HepG2 (cell line): Measurements from ENCODE around the gene GLE1. TPM values are rescaled to one million over a fixed set of nuclear protein-coding genes. Genes with fewer than 3 reads are reported as not detected.

ENCODE experiments used
- GATAD1 ChIP-seq: IDR thresholded peaks from 2 replicates; pipeline ENCODE4 v1.6.1; 2016; ENCODE audit warnings: missing genetic modification reagents, missing compliant biosample characterization
- GLMP ChIP-seq: sonication (generic); formaldehyde crosslinking; IDR thresholded peaks from 2 replicates; pipeline ENCODE4 v1.9.0; 2021; ENCODE audit warnings: missing genetic modification reagents, mild to moderate bottlenecking, borderline replicate concordance
- IKZF1 ChIP-seq: fragments of 450-650 bp; IDR thresholded peaks from 2 replicates; pipeline ENCODE4 v1.7.1; 2016
- RFX3 ChIP-seq: IDR thresholded peaks from 2 replicates; pipeline ENCODE4 v1.6.1; 2016; ENCODE audit warnings: missing biosample characterization, missing genetic modification reagents
- RFXAP ChIP-seq: sonication (generic); formaldehyde crosslinking; IDR thresholded peaks from 2 replicates; pipeline ENCODE4 v1.4.0; 2020; ENCODE audit warnings: missing genetic modification reagents, borderline replicate concordance
- RNF219 ChIP-seq: sonication (generic); formaldehyde crosslinking; IDR thresholded peaks from 2 replicates; pipeline ENCODE4 v1.5.0; 2020; ENCODE audit warnings: mild to moderate bottlenecking, missing genetic modification reagents
- SRSF1 ChIP-seq: fragments of 200-400 bp; formaldehyde crosslinking; optimal IDR thresholded peaks from 2 replicates; pipeline ENCODE3; 2017; ENCODE audit warnings: mild to moderate bottlenecking, low read depth, low read length, moderate library complexity
- TRIM24 ChIP-seq: sonication (generic); formaldehyde crosslinking; IDR thresholded peaks from 2 replicates; pipeline ENCODE4 v1.8.0; 2022; ENCODE audit warnings: mild to moderate bottlenecking, missing genetic modification reagents
- U2AF2 ChIP-seq: fragments of 200-400 bp; formaldehyde crosslinking; IDR thresholded peaks from 2 replicates; pipeline ENCODE4 v1.6.1; 2017; ENCODE audit warnings: low read depth, mild to moderate bottlenecking, low read length
- ZFP91 ChIP-seq: sonication (generic); formaldehyde crosslinking; IDR thresholded peaks from 2 replicates; pipeline ENCODE4 v1.9.0; 2022; ENCODE audit warnings: missing genetic modification reagents, mild to moderate bottlenecking, borderline replicate concordance
- ZHX1 ChIP-seq: sonication (generic); formaldehyde crosslinking; IDR thresholded peaks from 2 replicates; pipeline ENCODE4 v1.8.1; 2022; ENCODE audit warnings: low read depth, mild to moderate bottlenecking, missing genetic modification reagents
- ZNF281 ChIP-seq: sonication (generic); formaldehyde crosslinking; IDR thresholded peaks from 2 replicates; pipeline ENCODE4 v1.4.0; 2020; ENCODE audit warnings: missing genetic modification reagents, borderline replicate concordance
- ZNF605 ChIP-seq: sonication (generic); formaldehyde crosslinking; IDR thresholded peaks from 2 replicates; pipeline ENCODE4 v1.8.0; 2022; ENCODE audit warnings: mild to moderate bottlenecking, missing genetic modification reagents
- ZNF788 ChIP-seq: sonication (generic); formaldehyde crosslinking; IDR thresholded peaks from 2 replicates; pipeline ENCODE4 v1.5.0; 2020; ENCODE audit warnings: mild to moderate bottlenecking, missing genetic modification reagents, borderline replicate concordance
- ZSCAN9 ChIP-seq: IDR thresholded peaks from 2 replicates; pipeline ENCODE4 v1.6.1; 2016; ENCODE audit warnings: borderline replicate concordance
- polyA plus RNA-seq, 8 experiments: library from polyadenylated mRNA; depleted of rRNA in 3 of 8; stranded (reverse) in 7 of 8; unstranded in 1 of 8; fragments of >200 nt; fragmentation: Illumina TruSeq in 4 of 8; extraction: Trizol in 4 of 8; gene quantifications; 2 replicates each; pipeline versions ENCODE4 v1.2.1 to v1.2.3, GENCODE V29; 2011 to 2016; ENCODE audit warnings: low read depth in 4 of 8, missing spikeins in 1 of 8, mixed read lengths in 1 of 8; ENCODE audit not compliant: insufficient read depth in 1 of 8
- total RNA-seq, 5 experiments: library from RNA; depleted of rRNA; stranded (reverse); fragments of >200 nt; fragmentation: Illumina TruSeq; extraction: Trizol; gene quantifications; 2 replicates each; pipeline ENCODE4 v1.2.3, GENCODE V29; 2016; ENCODE audit warnings: low read depth in 1 of 5

GLE1 gene
- total and polyA plus RNA-seq, 2 of the 13 experiments (the other 11 are each of a cell fraction or from before 2014, with no cell fraction given) = 14.7 to 28.8 TPM

GRCh38 chr9:128504485-128505413 lies at the start of gene GLE1 (continued):
- no peak for TF ChIP-seq GLMP
- TF ChIP-seq GATAD1 = peak; percentile 86
- TF ChIP-seq ZNF605 = peak; percentile 73
- peak; percentile 89; the same call in 1 of the 2 replicates for TF ChIP-seq ZNF788 (CRISPR knock-in tag)
- TF ChIP-seq ZNF281 (CRISPR knock-in tag) = 0 out of 2 replicates have a peak, but pooled peaks have one; percentile 29
- no peak for TF ChIP-seq IKZF1
- no peak for TF ChIP-seq U2AF2
- no peak for TF ChIP-seq RFX3 (CRISPR knock-in tag)
- TF ChIP-seq RFXAP (CRISPR knock-in tag) = peak; percentile 84; the same call in 1 of the 2 replicates
- TF ChIP-seq SRSF1 = no peak
- TF ChIP-seq RNF219 (CRISPR knock-in tag) = no peak
- TF ChIP-seq ZFP91 (CRISPR knock-in tag) = peak; percentile 88; the same call in 1 of the 2 replicates
- 0 out of 2 replicates have a peak, but pooled peaks have one; percentile 8 for TF ChIP-seq ZSCAN9
- TF ChIP-seq TRIM24 (CRISPR knock-in tag) = no peak
- 0 out of 2 replicates have a peak, but pooled peaks have one; percentile 40 for TF ChIP-seq ZHX1
